WTC11 (cell line): ENCODE data around the gene DNAJC21.

ENCODE experiments used
- EMX1 ChIP-seq: fragments of 250-450 bp; sonication (Bioruptor Pico); IDR thresholded peaks from 2 replicates; pipeline ENCODE4 v1.8.0; 2021; ENCODE audit warnings: mild to moderate bottlenecking
- TF ChIP-seq, protein P1 (sequence below): fragments of 200-600 bp; IDR thresholded peaks from 2 replicates; pipeline ENCODE4 v1.8.0; 2022; ENCODE audit warnings: antibody characterized with exemption
- TF ChIP-seq, protein P2 (sequence below): sonication (generic); formaldehyde crosslinking; IDR thresholded peaks from 2 replicates; pipeline ENCODE4 v1.8.1; 2023; ENCODE audit warnings: mild to moderate bottlenecking, missing genetic modification reagents, moderate library complexity
- TF ChIP-seq, protein P3 (sequence below): sonication (generic); formaldehyde crosslinking; IDR thresholded peaks from 2 replicates; pipeline ENCODE4 v1.8.1; 2023; ENCODE audit warnings: mild to moderate bottlenecking, missing genetic modification reagents
- TF ChIP-seq, protein P4 (sequence below): sonication (generic); formaldehyde crosslinking; IDR thresholded peaks from 2 replicates; pipeline ENCODE4 v1.8.1; 2023; ENCODE audit warnings: mild to moderate bottlenecking, missing genetic modification reagents, moderate library complexity

DNA sequence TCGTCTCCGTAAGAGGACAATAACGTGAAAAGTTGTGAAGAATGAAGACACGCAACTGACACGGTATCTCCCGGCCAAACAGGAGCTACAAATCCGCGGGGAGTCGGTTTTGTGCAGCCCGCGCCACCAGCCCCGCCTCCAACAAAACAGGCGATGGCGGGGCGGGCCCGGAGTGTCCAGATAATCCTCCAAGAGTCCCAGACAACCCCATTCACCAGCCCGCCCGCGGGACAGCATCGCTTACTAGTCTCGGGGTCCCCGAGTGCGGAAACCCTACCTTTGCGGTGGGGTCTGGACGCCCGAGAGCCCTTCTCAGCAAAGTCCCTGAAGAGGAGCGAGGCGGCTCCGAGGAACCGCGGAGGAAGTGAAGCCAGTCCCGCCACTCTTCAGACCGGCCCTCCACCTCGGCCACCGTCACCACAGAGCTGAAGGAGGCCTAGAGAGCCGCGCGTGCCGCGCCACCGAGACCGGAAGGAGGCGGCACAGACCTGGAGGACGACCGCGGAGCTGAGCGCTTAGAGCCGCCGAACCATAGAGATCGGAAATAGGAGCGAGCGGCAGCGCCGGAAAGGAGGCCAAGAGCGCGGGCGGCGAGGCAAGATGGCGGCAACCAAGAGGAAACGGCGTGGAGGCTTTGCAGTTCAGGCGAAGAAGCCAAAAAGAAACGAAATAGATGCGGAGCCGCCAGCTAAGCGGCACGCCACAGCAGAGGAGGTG lies 14.1 kb upstream of the DNAJC21 start, which contains the start of the genes BRIX1 and RAD1:
- TF ChIP-seq, protein P1, sequence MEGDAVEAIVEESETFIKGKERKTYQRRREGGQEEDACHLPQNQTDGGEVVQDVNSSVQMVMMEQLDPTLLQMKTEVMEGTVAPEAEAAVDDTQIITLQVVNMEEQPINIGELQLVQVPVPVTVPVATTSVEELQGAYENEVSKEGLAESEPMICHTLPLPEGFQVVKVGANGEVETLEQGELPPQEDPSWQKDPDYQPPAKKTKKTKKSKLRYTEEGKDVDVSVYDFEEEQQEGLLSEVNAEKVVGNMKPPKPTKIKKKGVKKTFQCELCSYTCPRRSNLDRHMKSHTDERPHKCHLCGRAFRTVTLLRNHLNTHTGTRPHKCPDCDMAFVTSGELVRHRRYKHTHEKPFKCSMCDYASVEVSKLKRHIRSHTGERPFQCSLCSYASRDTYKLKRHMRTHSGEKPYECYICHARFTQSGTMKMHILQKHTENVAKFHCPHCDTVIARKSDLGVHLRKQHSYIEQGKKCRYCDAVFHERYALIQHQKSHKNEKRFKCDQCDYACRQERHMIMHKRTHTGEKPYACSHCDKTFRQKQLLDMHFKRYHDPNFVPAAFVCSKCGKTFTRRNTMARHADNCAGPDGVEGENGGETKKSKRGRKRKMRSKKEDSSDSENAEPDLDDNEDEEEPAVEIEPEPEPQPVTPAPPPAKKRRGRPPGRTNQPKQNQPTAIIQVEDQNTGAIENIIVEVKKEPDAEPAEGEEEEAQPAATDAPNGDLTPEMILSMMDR: no peak
- no peak for TF ChIP-seq EMX1 (CRISPR knock-in tag)
- TF ChIP-seq, protein P2, sequence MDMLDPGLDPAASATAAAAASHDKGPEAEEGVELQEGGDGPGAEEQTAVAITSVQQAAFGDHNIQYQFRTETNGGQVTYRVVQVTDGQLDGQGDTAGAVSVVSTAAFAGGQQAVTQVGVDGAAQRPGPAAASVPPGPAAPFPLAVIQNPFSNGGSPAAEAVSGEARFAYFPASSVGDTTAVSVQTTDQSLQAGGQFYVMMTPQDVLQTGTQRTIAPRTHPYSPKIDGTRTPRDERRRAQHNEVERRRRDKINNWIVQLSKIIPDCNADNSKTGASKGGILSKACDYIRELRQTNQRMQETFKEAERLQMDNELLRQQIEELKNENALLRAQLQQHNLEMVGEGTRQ: no peak
- TF ChIP-seq, protein P3, sequence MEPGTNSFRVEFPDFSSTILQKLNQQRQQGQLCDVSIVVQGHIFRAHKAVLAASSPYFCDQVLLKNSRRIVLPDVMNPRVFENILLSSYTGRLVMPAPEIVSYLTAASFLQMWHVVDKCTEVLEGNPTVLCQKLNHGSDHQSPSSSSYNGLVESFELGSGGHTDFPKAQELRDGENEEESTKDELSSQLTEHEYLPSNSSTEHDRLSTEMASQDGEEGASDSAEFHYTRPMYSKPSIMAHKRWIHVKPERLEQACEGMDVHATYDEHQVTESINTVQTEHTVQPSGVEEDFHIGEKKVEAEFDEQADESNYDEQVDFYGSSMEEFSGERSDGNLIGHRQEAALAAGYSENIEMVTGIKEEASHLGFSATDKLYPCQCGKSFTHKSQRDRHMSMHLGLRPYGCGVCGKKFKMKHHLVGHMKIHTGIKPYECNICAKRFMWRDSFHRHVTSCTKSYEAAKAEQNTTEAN: no peak; the same call in 1 of the 2 replicates
- TF ChIP-seq, protein P4, sequence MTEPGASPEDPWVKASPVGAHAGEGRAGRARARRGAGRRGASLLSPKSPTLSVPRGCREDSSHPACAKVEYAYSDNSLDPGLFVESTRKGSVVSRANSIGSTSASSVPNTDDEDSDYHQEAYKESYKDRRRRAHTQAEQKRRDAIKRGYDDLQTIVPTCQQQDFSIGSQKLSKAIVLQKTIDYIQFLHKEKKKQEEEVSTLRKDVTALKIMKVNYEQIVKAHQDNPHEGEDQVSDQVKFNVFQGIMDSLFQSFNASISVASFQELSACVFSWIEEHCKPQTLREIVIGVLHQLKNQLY: 0 out of 2 replicates have a peak, but pooled peaks have one; percentile 24
